Stimulated activated CD4-positive, alpha-beta T cell treated with anti-CD3 and anti-CD28 coated beads, Interleukin-4, amount 100 ng/mL, for 48 hours (primary cell): ENCODE measurements around the gene FBXO39.
"Not testable (repeated sequence)": the region's sequence is repeated elsewhere in the genome, so short reads cannot be mapped to it uniquely, and the experiment has no call there.

ENCODE experiments used
- DNase-seq, 2 donors: peaks; one replicate each; pipeline ENCODE4 v3.0.0-alpha.2; 2020; ENCODE audit warnings: low read depth in 2 of 2

FBXO39 gene

GRCh38 chr17:6789146-6789545 is 13.1 kb downstream of the FBXO39 start:
- DNase-seq: no peak

DNA sequence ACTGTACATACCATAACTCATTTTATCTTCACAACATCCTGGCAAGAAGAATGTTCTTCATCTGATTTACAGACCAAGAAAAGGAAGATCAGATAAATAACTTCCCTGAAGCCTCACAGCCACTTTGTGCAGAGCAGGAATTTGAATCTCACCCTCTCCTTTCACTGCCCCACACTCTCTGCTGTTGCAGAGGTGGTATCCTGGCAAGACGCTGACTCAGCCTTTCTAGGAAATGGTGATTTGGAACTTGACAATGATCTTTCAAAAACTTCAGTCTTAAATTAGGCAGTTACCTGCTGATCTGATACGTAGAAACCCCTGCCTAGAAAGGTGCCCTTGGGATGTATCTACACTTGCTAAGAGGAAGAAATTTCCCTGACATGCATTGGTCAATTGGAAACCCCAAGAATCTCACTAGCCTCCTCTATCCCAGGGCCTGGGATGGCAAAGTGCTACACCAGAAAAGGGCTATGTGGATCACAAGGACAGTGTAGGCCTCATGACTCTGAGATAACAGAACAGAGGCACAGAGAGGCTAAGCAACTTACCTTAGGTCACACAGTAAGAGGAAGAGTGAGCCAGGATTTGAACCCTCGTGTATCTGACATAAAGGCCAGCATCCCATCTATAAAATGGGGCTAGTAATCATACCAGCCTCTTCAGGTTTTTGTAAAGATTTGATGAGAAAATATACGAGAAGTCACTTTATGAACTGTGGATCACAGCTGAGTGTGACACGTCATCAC is 17.9 kb downstream of the FBXO39 start:
- no peak for DNase-seq

- no peak for DNase-seq
These were observed 20.2 kb downstream of the FBXO39 start for GRCh38 chr17:6796017-6796886.

DNA sequence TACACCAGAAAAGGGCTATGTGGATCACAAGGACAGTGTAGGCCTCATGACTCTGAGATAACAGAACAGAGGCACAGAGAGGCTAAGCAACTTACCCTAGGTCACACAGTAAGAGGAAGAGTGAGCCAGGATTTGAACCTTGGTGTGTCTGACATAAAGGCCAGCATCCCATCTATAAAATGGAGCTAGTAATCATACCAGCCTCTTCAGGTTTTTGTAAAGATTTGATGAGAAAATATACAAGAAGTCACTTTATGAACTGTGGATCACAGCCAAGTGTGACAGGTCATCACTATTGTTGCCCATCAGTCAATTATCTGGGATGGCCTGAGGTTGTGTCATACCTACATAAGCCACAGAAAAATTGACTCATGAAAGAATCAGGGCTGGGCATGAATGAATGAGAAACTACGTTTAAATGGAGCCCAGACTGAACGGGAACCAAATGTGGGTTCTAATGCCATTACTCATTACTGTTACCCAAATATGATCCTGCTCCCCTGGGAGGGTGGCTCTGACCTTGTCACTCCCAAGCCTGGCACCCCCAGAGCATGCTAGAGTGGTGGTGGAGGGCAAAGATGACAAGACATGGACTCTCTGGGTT is 21.0 kb downstream of the FBXO39 start:
- DNase-seq: no peak

DNA sequence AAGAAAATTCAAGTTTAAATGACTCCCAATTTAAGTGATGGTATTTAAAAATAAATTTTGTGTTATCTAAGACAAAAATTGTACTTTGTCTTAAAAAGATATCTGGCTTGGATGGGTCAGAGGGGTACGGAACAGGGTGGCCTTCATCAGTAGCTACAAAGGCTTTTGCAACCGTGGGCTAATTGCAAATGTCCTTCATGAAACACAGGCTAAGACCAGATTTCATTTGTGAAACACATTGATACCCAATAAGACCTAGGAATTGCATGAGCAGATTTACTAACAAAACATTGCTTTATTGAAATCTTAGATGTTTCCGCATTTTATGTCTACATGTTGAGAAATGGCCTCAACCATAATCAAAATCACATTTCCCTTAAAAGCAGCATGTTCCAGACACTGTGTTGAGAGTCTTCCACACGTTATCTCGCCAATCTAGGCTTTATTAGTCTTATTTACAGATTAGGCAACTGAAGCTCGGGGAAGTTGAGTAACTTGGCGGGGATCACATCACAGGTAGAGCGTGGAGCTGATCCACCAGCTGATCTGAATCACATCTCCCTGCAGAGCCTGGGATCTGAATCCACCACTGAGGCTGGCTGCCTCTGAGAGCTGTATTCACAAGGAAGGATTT is 21.8 kb downstream of the FBXO39 start:
- no peak for DNase-seq

DNA sequence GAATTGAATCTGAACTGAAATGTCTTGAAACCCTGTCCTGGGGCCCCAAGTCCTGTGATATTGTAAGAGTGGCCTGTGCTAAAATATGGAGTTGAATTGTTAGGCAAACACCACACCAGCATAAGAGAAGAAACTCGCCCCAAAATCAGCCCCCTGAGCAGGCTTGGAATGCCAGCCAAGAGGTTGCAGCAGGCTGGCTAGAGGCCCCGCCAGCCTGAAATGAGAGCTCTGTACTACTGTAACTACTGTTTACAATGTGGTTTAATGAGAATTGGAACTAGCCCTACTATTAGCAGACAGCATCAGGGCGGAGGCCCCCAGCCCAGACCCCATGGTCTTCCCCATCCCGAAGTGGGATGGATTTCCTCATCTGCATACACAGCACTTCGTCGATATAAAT is 23.7 kb downstream of the FBXO39 start:
- DNase-seq: no peak

- DNase-seq: peak in 1 of 2 donors; percentile 10
These were observed 24.5 kb downstream of the FBXO39 start for GRCh38 chr17:6800422-6801027.

DNA sequence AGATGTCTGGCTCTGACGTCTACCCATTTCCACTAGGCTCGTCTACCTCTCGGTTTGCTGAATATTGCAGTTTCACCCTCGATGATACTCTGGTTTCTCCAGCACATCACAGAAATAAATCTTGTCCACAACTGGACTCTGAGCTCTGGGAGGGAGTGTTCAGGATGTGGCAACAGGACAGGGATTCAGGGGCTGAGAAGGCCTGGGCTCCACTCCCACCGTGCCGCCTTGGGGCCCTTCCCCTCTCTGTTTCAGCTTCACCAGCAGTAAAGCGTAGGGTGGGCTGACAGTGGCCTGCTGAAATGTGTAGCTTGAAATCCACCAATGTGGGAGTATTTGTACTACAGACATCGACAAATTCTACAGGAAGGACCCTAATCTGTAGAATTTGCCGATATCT is 35.5 kb downstream of the FBXO39 start:
- DNase-seq: no peak

- DNase-seq: no peak
These were observed 36.3 kb downstream of the FBXO39 start for GRCh38 chr17:6812295-6812694.

GRCh38 chr17:6815775-6816174 is 39.8 kb downstream of the FBXO39 start:
- DNase-seq: no peak

- DNase-seq: not testable (repeated sequence)
These were observed 40.4 kb downstream of the FBXO39 start for GRCh38 chr17:6816368-6816767.

DNA sequence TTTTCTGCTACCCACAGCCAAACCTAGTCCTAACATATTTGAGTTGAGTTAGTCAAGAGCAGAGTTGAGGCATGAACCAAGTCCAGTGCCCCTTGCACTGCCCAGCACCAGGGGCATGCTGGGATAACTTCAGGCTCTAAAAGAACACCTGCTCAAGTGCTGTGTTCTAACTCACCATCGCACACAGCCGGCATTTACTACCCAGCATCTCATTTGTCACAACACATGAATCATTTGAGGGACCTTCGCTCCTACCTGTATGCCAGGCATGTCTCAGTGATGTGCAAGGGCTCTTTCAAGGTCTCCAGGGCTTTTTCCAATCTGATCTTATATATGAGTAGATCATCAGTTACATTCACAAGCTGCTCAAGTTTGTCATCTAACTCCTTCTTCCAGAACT is 42.9 kb downstream of the FBXO39 start:
- DNase-seq: no peak

DNA sequence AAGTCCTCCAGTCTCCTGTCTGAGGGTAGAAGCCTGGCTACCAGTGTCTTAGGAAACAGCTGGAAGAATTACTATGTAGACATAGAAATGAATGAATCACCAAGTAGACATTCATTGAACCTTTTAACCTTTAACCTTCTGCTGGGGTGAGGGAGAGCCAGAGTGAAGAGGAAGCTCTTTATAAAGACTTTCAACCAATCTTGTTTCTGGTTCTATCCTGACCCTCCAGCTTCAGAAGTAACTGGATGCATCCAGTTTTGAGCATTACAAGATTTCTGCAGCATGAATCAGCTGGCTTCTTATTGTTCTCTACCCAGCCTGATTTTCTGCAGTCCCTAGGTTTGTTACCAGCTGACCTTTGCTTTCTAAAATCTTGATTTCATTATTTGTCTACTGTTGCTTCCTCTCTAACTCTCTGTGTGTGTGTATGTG is 47.0 kb downstream of the FBXO39 start:
- no peak for DNase-seq

DNA sequence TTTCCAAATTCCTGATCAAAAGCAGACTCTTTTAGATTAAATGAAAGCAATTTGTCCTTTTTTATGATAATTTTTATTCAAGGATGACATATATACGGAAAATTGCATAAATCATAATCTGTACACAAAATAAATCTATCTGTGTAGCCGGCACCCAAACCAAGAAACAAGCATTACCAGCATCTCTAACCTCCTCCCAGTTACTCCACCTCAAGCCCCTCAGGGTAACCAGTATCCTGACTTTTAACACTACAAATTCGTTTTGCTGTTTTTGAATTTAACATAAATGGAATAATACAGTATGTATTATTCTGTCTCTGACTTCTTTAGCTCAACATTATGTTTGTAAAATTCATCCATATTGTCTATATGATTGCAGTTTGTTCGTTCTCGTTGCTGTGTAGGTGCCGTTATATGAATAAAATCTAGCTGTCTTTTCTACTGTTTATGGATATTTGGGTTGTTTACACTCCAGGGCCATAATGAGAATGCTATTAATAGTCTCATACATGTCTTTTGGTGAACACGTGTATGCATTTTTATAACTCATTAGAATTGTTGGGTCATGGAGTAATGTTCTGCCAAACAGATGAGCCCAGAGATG is 54.5 kb downstream of the FBXO39 start:
- DNase-seq: no peak

DNA sequence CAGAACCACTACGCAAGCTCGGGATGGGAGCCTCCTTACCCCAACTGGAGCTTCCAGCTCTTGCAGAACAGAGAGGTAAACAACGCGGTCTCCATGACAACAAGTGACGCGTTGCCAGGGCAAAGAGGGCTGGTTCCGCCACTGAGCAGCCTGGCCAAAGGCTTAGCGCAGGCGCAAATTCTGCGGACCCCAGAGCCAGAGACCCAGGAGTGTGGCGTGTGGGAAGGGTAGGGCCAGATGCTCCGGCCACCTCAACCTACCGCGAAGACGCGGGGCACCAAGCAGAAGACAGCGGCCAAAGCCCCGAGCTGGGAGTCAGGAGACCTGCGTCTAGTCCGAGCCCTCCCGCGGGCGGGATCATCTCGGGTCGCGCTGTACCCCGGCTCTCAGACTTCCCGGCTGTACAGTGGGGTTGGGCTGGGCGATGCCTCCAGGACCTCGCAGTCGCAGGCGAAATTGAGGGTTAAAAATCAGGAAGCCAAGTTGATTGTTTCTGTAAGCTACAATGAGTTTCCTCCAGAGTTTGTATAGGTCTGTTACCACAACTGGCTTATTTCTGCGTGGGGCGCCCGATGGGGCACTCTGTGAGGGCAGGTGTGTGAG is 55.7 kb downstream of the FBXO39 start, which contains the start of gene TEKT1:
TSS of gene TEKT1 (minus strand) at position 69 of the 603 bp plus-strand sequence. CDS start 1,353 bp downstream, outside the sequence.
- DNase-seq: peak; percentile 43 to 57
